Kidney epithelial cell (primary cell): Measurements from ENCODE around the gene CYP27C1. TPM values are rescaled to one million over a fixed set of nuclear protein-coding genes. Genes with fewer than 3 reads are reported as not detected.
A peak's percentile ranks its signal among the peaks of the same experiment; 100 is the strongest.

Experiments
- DNase-seq: peaks from one replicate; pipeline ENCODE4 v3.0.0-alpha.2; 2010; ENCODE audit warnings: low read depth
- H3K27me3 ChIP-seq: 2 replicates; pipeline ENCODE4 v1.6.0; 2011; ENCODE audit warnings: low read length; ENCODE audit not compliant: control insufficient read depth, insufficient read depth
- H3K36me3 ChIP-seq: 2 replicates; pipeline ENCODE4 v1.5.1; 2011; ENCODE audit warnings: low read length; ENCODE audit not compliant: control insufficient read depth, insufficient read depth
- H3K4me3 ChIP-seq: 2 replicates; pipeline ENCODE4 v1.5.1; 2011; ENCODE audit warnings: low read depth, mild to moderate bottlenecking, control low read depth, low read length
- total RNA-seq: library from RNA; depleted of rRNA; stranded (reverse); fragments of >200 nt; gene quantifications from 2 replicates; pipeline ENCODE4 v1.2.3, GENCODE V29; 2015
- TF ChIP-seq, protein P1 (sequence below): IDR thresholded peaks from 2 replicates; pipeline ENCODE4 v1.5.1; 2011; ENCODE audit warnings: mild to moderate bottlenecking, moderate library complexity, low read length, control low read depth, inconsistent platforms; ENCODE audit not compliant: insufficient read depth, poor library complexity, severe bottlenecking

CYP27C1 gene
- total RNA-seq, 1 donor from 2014 or later: 2.3 TPM

DNA sequence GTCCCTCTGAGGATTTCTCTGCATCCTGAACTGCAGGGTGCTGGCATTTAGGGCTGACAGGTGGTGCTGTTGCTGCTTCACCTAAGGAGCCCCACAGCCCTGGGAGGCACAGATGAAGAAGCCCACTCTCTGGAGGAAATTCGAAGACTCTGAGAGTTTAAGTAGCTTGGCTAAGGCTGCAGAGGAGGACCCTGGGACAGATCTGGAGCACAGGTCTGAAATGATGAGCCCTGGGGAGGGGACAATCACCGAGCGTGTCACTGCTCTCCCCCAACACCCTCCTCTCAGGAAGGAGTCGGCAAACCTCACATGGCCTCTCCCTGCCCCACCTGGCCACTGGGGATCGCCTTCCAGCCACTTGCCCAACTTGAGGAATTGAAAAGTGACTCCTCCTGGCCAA lies 18.6 kb downstream of the CYP27C1 start:
- TF ChIP-seq, protein P1, sequence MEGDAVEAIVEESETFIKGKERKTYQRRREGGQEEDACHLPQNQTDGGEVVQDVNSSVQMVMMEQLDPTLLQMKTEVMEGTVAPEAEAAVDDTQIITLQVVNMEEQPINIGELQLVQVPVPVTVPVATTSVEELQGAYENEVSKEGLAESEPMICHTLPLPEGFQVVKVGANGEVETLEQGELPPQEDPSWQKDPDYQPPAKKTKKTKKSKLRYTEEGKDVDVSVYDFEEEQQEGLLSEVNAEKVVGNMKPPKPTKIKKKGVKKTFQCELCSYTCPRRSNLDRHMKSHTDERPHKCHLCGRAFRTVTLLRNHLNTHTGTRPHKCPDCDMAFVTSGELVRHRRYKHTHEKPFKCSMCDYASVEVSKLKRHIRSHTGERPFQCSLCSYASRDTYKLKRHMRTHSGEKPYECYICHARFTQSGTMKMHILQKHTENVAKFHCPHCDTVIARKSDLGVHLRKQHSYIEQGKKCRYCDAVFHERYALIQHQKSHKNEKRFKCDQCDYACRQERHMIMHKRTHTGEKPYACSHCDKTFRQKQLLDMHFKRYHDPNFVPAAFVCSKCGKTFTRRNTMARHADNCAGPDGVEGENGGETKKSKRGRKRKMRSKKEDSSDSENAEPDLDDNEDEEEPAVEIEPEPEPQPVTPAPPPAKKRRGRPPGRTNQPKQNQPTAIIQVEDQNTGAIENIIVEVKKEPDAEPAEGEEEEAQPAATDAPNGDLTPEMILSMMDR: no peak
- no peak for DNase-seq
- H3K36me3 ChIP-seq: no peaks in the 10 kb centered on the region
- H3K4me3 ChIP-seq: no peak overlapping the region
- H3K27me3 ChIP-seq: no peaks in the 10 kb centered on the region

DNA sequence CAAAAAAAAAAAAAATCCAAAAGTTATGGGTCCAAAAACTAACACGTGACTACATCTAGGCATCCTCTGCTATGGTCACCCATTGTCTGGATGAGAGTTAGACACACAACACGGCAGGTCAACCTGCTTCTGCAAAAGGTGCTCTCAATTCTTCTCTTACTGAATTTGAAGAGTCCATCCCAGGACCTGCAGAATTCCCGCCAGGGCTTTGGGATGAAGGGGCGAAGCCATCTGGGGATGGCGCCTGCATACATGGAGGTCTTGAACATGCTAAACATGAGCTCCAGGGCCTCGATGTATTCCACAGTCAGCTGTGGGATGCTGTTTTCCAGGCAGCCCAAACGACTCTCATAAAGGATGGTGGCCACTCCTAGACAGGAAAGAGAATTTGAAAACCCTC lies 19.1 kb downstream of the CYP27C1 start:
- Histone ChIP-seq H3K4me3 (no peak overlapping the region), H3K27me3 (no peaks in the 10 kb centered on the region)

DNA sequence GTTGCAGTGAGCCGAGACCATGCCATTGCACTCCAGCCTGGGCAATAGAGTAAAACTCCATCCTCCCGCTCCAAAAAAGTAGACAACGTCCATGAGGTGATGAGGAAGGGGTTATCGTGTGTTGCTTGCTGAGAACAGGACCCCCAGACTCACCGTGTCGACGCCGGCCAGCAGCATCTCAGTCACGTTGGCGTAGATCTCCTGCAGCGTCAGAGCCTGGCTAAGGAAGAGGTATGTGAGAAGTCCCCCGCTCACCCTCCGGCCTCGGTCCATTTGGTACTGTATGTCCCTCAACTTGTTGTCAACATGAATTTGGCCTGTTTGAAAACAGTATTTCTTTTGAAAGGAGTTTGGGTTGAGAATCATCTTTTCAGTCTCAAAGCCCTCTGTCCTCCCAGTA lies 20.9 kb downstream of the CYP27C1 start:
- Histone ChIP-seq H3K4me3 (no peak overlapping the region), H3K27me3 (no peaks in the 10 kb centered on the region), H3K36me3 (no peaks in the 10 kb centered on the region)
- TF ChIP-seq, protein P1: no peak
- no peak for DNase-seq

More for the DNA sequence above, 19.1 kb downstream of the CYP27C1 start:
- DNase-seq: no peak
- TF ChIP-seq, protein P1: no peak
- H3K36me3 ChIP-seq: no peaks in the 10 kb centered on the region

DNA sequence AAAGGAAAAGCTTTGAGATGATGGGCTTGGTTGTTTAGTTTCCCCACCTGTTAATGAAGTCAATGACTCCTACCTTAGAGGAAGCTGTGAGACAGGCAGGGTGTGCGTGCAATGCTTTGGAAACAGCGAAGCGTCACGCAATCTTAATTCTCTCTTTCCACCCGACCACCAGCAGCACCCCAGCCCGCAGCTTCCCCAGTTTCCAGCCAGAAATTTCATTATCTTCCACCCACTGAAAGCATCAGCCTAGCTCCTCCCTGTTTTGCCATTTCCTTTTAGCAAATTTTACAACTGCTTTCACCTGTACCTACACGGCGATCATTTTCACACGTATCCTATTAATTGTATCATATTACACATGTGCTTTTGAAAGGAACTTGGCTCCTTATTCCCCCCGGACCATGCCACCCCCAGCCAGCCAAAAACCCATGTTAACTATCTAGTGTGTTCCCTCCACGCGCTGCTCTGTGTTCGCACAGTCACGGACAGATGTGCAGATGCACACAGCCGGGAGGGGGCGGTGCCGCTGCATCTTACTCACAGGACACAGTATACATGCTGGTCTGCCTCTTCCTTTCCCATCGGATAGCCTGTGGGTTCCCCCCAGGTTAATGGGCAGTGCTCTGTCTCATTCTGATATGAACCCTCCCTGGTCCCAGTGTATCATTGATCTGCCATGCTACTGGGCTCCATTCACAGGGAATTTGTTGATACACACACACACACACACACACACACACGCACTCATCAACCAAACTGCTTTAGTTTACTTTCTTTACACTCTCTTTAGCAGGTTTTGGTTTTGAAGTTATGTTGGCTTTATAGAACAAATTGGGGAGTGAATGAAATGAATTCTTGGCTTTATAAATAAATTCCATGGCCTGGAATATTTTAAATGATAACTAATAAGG lies 22.4 kb downstream of the CYP27C1 start:
- TF ChIP-seq, protein P1: peak; percentile 88
- Histone ChIP-seq H3K27me3 (no peaks in the 10 kb centered on the region), H3K36me3 (no peaks in the 10 kb centered on the region), H3K4me3 (no peak overlapping the region)
- DNase-seq: no peak

DNA sequence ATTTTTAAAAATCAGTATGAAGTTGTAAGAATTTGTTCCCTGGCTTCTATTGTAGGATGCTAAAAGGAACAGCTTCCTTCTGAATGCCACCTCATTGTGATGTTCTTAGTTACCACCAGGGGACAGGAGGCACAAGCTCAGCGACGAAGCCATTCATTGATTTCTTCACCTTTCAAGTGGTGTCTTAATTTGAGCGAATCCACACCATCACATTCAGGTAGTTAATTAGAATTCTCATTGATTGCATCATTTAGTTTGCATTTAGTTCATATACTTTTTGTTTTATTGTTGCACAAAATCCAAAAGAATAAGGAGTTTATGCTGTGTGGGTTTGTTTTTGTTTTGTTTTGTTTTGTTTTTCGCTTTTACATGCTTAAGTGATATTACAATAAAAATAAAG lies 23.1 kb downstream of the CYP27C1 start:
- TF ChIP-seq, protein P1: peak; percentile 29
- no peak for DNase-seq
- Histone ChIP-seq H3K36me3 (no peaks in the 10 kb centered on the region), H3K4me3 (no peak overlapping the region), H3K27me3 (no peaks in the 10 kb centered on the region)

DNA sequence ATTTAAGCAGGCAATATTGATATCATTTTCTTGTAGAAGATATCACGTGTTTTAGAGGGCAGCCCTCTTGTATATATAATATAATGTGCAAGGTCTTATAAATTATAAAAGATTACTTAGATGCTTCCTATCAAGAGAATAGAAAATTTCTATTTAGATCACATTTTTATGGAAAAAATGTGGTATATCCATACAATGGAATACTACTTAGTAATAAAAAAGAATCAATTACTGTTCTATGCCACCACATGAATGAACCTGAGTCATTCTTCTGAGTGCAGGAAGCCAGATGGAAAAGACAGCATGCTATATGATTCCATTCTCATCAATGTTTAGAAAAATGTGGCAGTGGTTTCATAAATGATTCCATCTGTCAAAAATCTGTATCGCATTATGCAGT lies 23.6 kb downstream of the CYP27C1 start:
- no peaks in the 10 kb centered on the region for H3K27me3 ChIP-seq
- no peak overlapping the region for H3K4me3 ChIP-seq
- no peak for DNase-seq

More for the DNA sequence above, 23.6 kb downstream of the CYP27C1 start:
- TF ChIP-seq, protein P1: no peak
- no peaks in the 10 kb centered on the region for H3K36me3 ChIP-seq
